ENCODE measurements around the gene PDCD4.

GRCh38 chr10:110872984-110873923, 1.5 kb downstream of the PDCD4 start:
- TF ChIP-seq POLR2A (IDR thresholded peaks at IDR 0.05; ENCODE audit: insufficient read depth in 1 of 2, low read depth in 2 of 2, low read length in 2 of 2) = no peak
- TF ChIP-seq IKZF5 (CRISPR knock-in tag; IDR thresholded peaks at IDR 0.05) = no peak
